ENCODE data around the gene PKP4.

The PKP4 gene

GRCh38 chr2:158651358-158652057 lies 194.8 kb downstream of the PKP4 start:
- Histone ChIP-seq H3K36me3 (no peaks in the 10 kb centered on the region), H3K4me2 (peak overlapping the region; percentile 67), H4K20me1 (no peaks in the 10 kb centered on the region), H3K4me3 (no peak overlapping the region), H3K9ac (0 out of 2 replicates have a peak overlapping the region, but pooled peaks have one; percentile 4), H3K27ac (peak overlapping the region; percentile 39; the same call in 1 of the 2 replicates), H3K4me1 (peaks cover 45% of the 10 kb centered on the region), H3K27me3 (no peaks in the 10 kb centered on the region), H3K9me3 (no peaks in the 10 kb centered on the region)
- no peak for TF ChIP-seq Cebpa-rat (IDR thresholded peaks at IDR 0.05)

- H3K36me3 ChIP-seq, result 0 out of 2 replicates have a peak, but pooled peaks cover 7% of the 10 kb centered on the region
- no peak overlapping the region for H3K9ac ChIP-seq
- peaks cover 45% of the 10 kb centered on the region for H3K4me1 ChIP-seq
- H4K20me1 ChIP-seq, result no peaks in the 10 kb centered on the region
- H3K4me2 ChIP-seq, result peak overlapping the region; percentile 77
- H3K27ac ChIP-seq, result no peak overlapping the region
- H3K27me3 ChIP-seq, result no peaks in the 10 kb centered on the region
- no peak overlapping the region for H3K4me3 ChIP-seq
- TF ChIP-seq Cebpa-rat (IDR thresholded peaks at IDR 0.05), result no peak
- H3K9me3 ChIP-seq, result no peaks in the 10 kb centered on the region
These were observed 198.9 kb downstream of the PKP4 start for GRCh38 chr2:158655628-158656027.

DNA sequence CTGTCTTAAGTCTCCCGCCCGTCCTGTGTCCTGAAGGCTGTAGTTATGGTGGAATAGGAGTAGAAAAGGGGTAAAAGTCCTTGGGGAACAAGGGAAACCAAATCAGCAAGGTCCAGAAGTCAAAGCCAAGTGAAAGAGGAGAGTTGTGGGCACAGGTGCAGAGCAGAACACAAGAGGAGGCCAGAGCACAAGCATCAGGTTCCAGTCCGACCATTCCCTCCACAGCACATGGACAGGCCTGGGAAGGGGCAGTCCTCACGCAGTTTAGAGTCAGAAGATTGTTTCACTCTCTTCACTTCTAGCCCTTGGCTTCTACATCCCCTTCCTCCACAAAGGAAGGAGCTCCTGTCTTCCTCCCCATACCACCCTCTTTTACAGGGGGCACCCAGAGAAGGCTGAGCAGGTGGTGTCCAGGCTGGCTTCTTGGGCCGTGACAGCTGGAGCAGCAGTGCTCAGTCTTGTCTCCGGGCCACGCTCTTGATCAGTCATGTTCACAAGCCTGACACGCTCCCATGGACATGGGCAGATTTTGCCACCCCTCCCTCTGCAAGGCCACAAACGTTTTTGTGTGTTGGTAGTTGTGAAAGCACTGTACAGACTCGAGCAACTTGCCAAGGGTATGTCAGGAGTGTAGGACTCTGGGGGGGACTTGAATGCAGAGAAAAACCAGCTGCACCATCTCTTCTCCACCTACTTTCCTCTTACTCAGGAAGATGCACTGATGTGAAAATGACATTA lies 199.9 kb downstream of the PKP4 start:
- Histone ChIP-seq H3K27me3 (no peaks in the 10 kb centered on the region), H3K9me3 (no peaks in the 10 kb centered on the region), H3K36me3 (peaks cover 17% of the 10 kb centered on the region; the same call in 1 of the 2 replicates), H3K4me2 (peak overlapping the region; percentile 77), H3K4me3 (no peak overlapping the region), H3K9ac (peak overlapping the region; percentile 58; the same call in 1 of the 2 replicates), H4K20me1 (no peaks in the 10 kb centered on the region), H3K27ac (peak overlapping the region; percentile 74), H3K4me1 (peaks cover 35% of the 10 kb centered on the region)
- 0 out of 2 replicates have a peak, but pooled peaks have one; percentile 38 for TF ChIP-seq Cebpa-rat (IDR thresholded peaks at IDR 0.05)

DNA sequence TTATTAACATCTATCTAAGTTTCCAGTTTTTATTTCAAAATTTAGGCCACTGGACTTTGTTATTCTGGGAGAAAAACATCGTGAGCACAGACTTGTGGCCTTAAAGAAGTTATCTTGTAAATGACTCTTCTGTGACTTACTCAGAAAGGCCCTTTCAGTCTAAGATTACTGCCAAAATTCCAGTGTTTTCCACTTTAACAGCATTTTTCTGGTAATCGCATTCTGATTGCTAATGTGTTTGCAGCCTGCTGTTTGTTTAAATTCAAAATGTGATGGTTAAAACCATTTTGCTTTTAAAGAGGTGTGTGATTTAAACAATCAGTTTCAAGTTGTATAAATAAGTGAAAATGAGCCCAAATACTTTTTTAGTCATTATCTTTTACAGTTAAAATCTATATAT lies 201.6 kb downstream of the PKP4 start:
- peaks cover 27% of the 10 kb centered on the region for H3K4me1 ChIP-seq
- peaks cover 31% of the 10 kb centered on the region for H3K36me3 ChIP-seq
- H3K27me3 ChIP-seq, result no peaks in the 10 kb centered on the region
- H3K27ac ChIP-seq, result no peak overlapping the region
- no peak overlapping the region for H3K4me2 ChIP-seq
- no peak overlapping the region for H3K9ac ChIP-seq
- no peak overlapping the region for H3K4me3 ChIP-seq
- no peaks in the 10 kb centered on the region for H3K9me3 ChIP-seq
- no peaks in the 10 kb centered on the region for H4K20me1 ChIP-seq
- TF ChIP-seq Cebpa-rat (IDR thresholded peaks at IDR 0.05), result no peak

DNA sequence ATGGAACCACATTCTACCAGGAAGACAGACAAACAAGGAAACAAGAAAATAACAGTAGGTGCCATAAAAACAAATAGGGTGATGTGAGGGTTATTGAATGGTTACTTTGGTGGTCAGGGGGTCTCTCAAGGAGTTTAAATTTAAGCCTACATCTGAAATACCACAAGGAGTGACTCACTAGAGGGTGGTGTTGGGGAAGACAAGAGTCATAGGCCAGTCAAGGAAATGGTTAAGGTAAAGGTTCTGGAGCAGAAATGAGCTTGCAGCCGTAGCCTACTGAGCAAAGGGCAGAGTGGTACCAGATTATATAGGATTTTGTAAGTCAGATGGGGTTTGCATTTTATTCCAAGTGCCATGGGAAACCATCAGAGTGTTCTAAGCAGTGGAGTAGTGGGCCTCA lies 202.7 kb downstream of the PKP4 start:
- no peak overlapping the region for H3K9ac ChIP-seq
- H3K27me3 ChIP-seq, result no peaks in the 10 kb centered on the region
- H3K4me1 ChIP-seq, result peaks cover 27% of the 10 kb centered on the region
- H4K20me1 ChIP-seq, result no peaks in the 10 kb centered on the region
- no peak overlapping the region for H3K4me3 ChIP-seq
- H3K9me3 ChIP-seq, result no peaks in the 10 kb centered on the region
- no peak overlapping the region for H3K27ac ChIP-seq
- no peak for TF ChIP-seq Cebpa-rat (IDR thresholded peaks at IDR 0.05)
- no peak overlapping the region for H3K4me2 ChIP-seq
- peaks cover 39% of the 10 kb centered on the region for H3K36me3 ChIP-seq

DNA sequence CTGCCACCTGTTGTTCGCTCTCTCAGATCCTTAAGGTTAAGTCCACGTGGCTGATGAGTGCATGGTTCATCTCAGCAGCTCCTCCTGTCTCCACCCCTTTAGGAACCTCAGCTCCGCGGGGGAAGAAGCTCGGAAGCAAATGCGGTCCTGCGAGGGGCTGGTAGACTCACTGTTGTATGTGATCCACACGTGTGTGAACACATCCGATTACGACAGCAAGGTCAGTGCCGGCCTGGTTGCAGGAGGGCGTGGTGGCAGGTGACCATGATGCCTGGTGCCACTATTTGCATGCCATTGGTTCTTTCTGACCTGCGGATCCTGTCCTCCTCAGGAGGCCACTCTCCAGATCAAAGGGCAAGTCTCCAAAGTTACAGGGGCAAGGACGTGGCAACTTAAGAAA lies 204.5 kb downstream of the PKP4 start:
- H4K20me1 ChIP-seq, result no peaks in the 10 kb centered on the region
- H3K4me3 ChIP-seq, result no peak overlapping the region
- no peak for TF ChIP-seq Cebpa-rat (IDR thresholded peaks at IDR 0.05)
- no peaks in the 10 kb centered on the region for H3K9me3 ChIP-seq
- peaks cover 39% of the 10 kb centered on the region for H3K36me3 ChIP-seq
- no peak overlapping the region for H3K27ac ChIP-seq
- H3K4me1 ChIP-seq, result peaks cover 26% of the 10 kb centered on the region
- no peak overlapping the region for H3K9ac ChIP-seq
- H3K4me2 ChIP-seq, result no peak overlapping the region
- H3K27me3 ChIP-seq, result no peaks in the 10 kb centered on the region

- H3K9me3 ChIP-seq, result no peaks in the 10 kb centered on the region
- no peak overlapping the region for H3K9ac ChIP-seq
- no peak overlapping the region for H3K27ac ChIP-seq
- peaks cover 46% of the 10 kb centered on the region for H3K36me3 ChIP-seq
- H3K4me1 ChIP-seq, result peaks cover 23% of the 10 kb centered on the region
- H3K27me3 ChIP-seq, result no peaks in the 10 kb centered on the region
- TF ChIP-seq Cebpa-rat (IDR thresholded peaks at IDR 0.05), result no peak
- no peak overlapping the region for H3K4me3 ChIP-seq
- no peak overlapping the region for H3K4me2 ChIP-seq
- H4K20me1 ChIP-seq, result no peaks in the 10 kb centered on the region
These were observed 205.7 kb downstream of the PKP4 start for GRCh38 chr2:158662421-158662820.

DNA sequence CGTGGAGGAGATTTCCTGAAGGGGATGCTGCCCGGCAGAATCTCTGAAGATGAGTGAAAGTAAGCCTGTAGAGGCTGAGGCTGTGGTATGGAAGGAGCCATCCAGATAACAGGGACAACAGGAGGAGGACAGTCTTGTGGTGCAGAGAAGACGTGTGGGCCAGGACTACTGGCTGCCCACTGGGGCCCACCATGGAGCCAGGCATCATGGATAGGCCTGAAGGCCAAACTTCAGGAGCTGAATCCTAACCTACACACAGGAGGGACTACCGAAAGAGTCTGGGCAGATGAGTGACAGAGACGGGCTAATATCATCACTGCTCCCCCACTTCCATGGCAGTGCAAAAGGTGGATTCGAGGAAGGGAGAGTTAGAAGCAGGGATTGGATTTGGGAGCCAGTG lies 207.0 kb downstream of the PKP4 start:
- no peak overlapping the region for H3K9ac ChIP-seq
- H3K9me3 ChIP-seq, result no peaks in the 10 kb centered on the region
- no peak for TF ChIP-seq Cebpa-rat (IDR thresholded peaks at IDR 0.05)
- peaks cover 23% of the 10 kb centered on the region for H3K4me1 ChIP-seq
- H4K20me1 ChIP-seq, result no peaks in the 10 kb centered on the region
- peaks cover 53% of the 10 kb centered on the region for H3K36me3 ChIP-seq
- no peaks in the 10 kb centered on the region for H3K27me3 ChIP-seq
- H3K4me2 ChIP-seq, result no peak overlapping the region
- no peak overlapping the region for H3K4me3 ChIP-seq
- no peak overlapping the region for H3K27ac ChIP-seq

DNA sequence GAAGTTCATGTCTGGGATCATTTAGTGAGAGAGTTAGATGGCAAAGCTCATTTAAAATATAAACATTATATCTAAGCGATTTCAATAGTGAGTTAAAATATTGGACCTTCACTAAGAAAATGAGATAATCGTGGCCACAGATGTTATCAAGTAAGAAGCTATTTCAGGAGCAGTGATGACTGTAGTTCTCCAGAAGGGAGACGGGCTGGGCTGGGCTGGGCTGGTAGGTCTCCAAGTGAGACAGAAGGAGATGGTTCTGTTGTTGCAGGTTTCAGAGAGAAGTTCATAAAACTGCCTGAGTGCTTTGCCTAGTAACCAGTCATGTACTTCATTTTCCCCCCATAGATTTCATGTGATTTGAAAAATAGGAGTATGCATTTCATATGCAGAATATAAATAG lies 208.2 kb downstream of the PKP4 start:
- Histone ChIP-seq H3K9me3 (no peaks in the 10 kb centered on the region), H3K27ac (no peak overlapping the region), H3K9ac (no peak overlapping the region), H3K4me1 (peaks cover 23% of the 10 kb centered on the region), H4K20me1 (no peaks in the 10 kb centered on the region), H3K4me2 (no peak overlapping the region), H3K4me3 (no peak overlapping the region), H3K27me3 (no peaks in the 10 kb centered on the region), H3K36me3 (peaks cover 55% of the 10 kb centered on the region)
- TF ChIP-seq Cebpa-rat (IDR thresholded peaks at IDR 0.05), result no peak
